OCI-LY7 (cell line): ENCODE measurements around the gene SMYD1.

Source experiments
- CTCF ChIP-seq: fragments of 200-600 bp; sonication (generic); conservative IDR thresholded peaks from 2 replicates; pipeline ENCODE4 v1.5.1; 2014; ENCODE audit warnings: mild to moderate bottlenecking, antibody characterized with exemption, low read length, moderate library complexity, mixed read lengths
- EZH2phosphoT487 ChIP-seq: fragments of 200-600 bp; sonication (generic); IDR thresholded peaks from 2 replicates; pipeline ENCODE4 v1.6.1; 2018; ENCODE audit warnings: low read depth, borderline replicate concordance, mild to moderate bottlenecking, mixed run types, antibody characterized with exemption, low read length, moderate library complexity, mixed read lengths

- TF ChIP-seq CTCF (no peak), EZH2phosphoT487 (no peak)
Measured at GRCh38 chr2:88088999-88089398, 21.4 kb downstream of the SMYD1 start.
